ENCODE results near the gene ARHGAP4. TPM values are rescaled to one million over a fixed set of nuclear protein-coding genes. Genes with fewer than 3 reads are reported as not detected.

Gene ARHGAP4
- total and polyA plus RNA-seq, 8 donors = 21.9 to 96.2 (median 26.3) TPM

DNA sequence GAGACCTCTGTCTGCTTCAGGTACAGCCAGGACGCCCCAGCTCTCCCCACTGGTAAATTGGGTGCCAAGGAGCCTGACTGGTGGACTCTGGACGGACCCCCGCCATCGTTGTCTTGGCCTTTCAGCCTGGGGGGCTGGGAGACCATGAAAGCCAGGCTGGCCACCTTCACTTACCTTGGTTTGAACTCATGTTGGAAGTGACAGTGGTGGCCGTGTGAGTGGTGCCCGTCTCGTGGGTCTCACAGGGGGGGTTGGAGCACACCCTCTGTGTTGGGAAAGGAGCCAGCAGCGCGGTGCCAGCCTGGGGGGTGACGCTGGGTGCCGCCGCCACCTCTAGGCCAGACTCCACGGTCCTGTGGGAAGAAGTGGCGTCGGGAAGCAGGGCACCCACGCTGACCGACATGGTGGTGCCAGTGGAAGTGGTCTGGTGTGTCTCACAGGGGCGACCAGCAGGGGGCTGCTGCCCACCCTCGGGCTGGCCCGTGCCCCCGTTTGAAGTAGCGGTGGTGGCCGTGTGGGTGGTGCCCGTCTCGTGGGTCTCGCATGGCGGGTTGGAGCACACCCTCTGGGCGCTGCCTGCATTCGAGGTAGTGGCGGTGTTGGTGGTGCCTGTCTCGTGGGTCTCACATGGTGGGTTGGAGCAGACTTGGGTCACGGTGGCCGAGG, 28.0 kb upstream of the ARHGAP4 start:
- no peak for TF ChIP-seq CTCF (IDR thresholded peaks at IDR 0.05)
- no peak for DNase-seq
- ATAC-seq = no peak
- intact Hi-C loops (cut with DNase I) = no loop called here
- Histone ChIP-seq H3K27ac (no peak overlapping the region), H3K27me3 (no peaks in the 10 kb centered on the region), H3K36me3 (peaks cover 0 to 100% of the 10 kb centered on the region in 2 donors), H3K9me3 (no peaks in the 10 kb centered on the region), H3K4me3 (no peak overlapping the region), H3K4me1 (peaks cover 0 to 8% of the 10 kb centered on the region in 2 donors)

DNA sequence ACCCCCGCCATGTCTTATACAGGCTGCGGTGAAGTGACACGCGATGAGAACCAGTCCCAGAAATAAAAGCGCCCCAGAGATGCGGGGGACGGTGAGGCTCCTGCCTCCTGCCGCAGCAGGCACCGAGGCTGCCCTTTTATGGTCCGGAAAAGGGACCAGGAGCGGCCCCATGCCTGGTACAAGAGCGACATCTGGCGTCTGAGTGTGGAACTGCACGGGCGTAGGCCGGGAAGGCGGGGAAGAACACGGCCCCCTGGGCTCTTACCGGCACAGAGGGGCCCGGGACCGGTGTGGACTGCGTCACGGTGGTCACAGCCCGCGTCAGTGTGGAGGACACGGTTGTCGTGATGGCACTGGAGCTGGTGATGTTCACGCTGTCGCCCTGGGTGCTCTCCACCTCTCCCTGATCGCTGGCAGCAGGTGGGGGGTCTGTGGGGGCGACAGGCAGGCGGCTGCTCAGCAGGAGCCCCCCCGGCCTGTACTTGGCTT, 27.3 kb upstream of the ARHGAP4 start:
- H3K36me3 ChIP-seq = peaks cover 0 to 97% of the 10 kb centered on the region in 2 donors
- intact Hi-C loops (cut with DNase I) = no loop called here
- H3K9me3 ChIP-seq = no peaks in the 10 kb centered on the region
- peaks cover 0 to 13% of the 10 kb centered on the region in 2 donors for H3K4me1 ChIP-seq
- ATAC-seq (peak; percentile 82), DNase-seq (peak; percentile 38 to 88 (median 66))
- H3K4me3 ChIP-seq = no peak overlapping the region
- no peaks in the 10 kb centered on the region for H3K27me3 ChIP-seq
- no peak overlapping the region for H3K27ac ChIP-seq
- peak; percentile 91 to 98 for TF ChIP-seq CTCF (IDR thresholded peaks at IDR 0.05)

- Histone ChIP-seq H3K4me1 (peaks cover 0 to 21% of the 10 kb centered on the region in 2 donors), H3K4me3 (no peak overlapping the region), H3K27ac (no peak overlapping the region), H3K27me3 (no peaks in the 10 kb centered on the region), H3K36me3 (peaks cover 0 to 88% of the 10 kb centered on the region in 2 donors), H3K9me3 (no peaks in the 10 kb centered on the region)
- no peak for DNase-seq
- TF ChIP-seq CTCF (IDR thresholded peaks at IDR 0.05) = no peak
- intact Hi-C loops (cut with DNase I) = no loop called here
- no peak for ATAC-seq
Measured at GRCh38 chrX:153952373-153953026, 26.4 kb upstream of the ARHGAP4 start.

GRCh38 chrX:153951683-153952372, 25.8 kb upstream of the ARHGAP4 start:
- peaks cover 0 to 81% of the 10 kb centered on the region in 2 donors for H3K36me3 ChIP-seq
- DNase-seq (no peak), ATAC-seq (no peak)
- no peaks in the 10 kb centered on the region for H3K27me3 ChIP-seq
- peaks cover 0 to 26% of the 10 kb centered on the region in 2 donors for H3K4me1 ChIP-seq
- TF ChIP-seq CTCF (IDR thresholded peaks at IDR 0.05) = no peak
- H3K9me3 ChIP-seq = no peaks in the 10 kb centered on the region
- H3K27ac ChIP-seq = no peak overlapping the region
- no peak overlapping the region for H3K4me3 ChIP-seq
- intact Hi-C loops (cut with DNase I) = no loop called here

DNA sequence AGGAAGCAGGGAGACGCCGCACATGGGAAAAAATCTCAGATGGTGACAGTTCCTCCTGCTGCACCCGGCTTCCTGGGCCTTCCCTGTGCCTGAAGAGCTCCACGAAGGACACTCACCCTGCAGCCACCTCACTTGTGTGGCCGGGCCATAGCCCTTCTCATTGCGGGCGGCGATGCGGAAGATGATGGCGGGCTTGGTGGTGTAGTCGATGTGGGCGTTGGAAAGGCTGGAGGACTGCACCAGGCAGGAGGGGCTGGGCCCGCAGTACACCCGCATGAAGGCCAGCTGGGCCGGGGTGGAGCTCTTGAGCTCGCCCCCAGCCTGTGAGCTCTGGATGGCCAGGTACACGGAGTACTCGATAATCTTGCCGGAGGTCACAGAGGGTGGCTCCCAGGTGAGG, 24.1 kb upstream of the ARHGAP4 start:
- Histone ChIP-seq H3K9me3 (no peaks in the 10 kb centered on the region), H3K4me1 (peaks cover 0 to 30% of the 10 kb centered on the region in 2 donors), H3K4me3 (no peak overlapping the region), H3K27ac (peak overlapping the region in 1 of 2 donors; percentile 61), H3K27me3 (no peaks in the 10 kb centered on the region), H3K36me3 (peaks cover 0 to 64% of the 10 kb centered on the region in 2 donors)
- ATAC-seq (no peak), DNase-seq (no peak)
- intact Hi-C loops (cut with DNase I) = no loop called here
- TF ChIP-seq CTCF (IDR thresholded peaks at IDR 0.05) = no peak

All from left lung (tissue), 10 donors.